ENCODE data around the gene SNX5. TPM values are rescaled to one million over a fixed set of nuclear protein-coding genes. Genes with fewer than 3 reads are reported as not detected.

Gene SNX5
- 32.7 TPM for total RNA-seq

DNA sequence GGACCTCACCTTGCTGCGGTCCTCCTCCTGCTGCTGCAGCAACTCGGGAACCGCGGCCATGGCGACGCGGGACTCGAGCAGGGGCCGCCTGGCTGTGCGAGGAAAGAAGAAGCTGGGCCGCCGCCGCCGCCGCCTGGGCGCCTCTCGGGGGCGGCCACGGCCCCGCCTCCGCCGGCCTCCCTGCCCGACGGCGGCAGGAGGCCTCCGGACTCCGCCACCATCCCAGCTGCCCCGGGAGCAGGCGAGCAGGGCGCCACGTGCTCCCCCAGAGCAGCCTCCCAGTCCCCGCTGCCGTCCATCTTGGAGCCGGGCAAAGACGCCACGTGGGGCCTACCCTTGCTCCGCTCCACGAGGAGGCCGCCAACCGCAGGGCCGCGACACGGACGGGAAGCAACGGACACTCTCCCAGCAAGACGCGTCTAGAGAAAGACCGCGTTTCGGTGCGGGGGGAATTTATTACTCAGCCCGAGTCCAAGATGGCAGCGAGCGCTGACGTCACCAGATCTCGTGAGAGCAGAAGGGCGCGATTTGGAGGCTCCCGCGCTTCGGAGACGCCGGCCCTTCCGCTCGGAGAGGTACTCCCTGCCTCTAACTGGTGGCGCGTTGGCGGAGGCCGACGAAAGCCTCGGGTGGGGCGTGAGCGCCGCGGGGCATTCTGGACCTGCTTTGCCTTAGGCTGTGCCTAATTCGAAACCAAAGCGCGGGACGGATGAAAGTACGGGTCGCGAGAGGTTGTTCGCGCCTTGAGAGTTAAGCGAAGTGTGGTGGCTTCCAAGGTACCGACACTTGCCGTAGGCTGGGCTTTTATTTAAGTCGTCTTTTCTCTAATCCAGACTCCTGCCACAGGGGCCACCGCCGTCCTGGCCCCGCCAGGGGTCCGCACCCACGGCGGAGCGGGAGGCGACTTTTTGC is at the start of gene SNX5, which contains the start of gene MGME1:
Gene SNX5, minus strand, starts transcription at position 429 of the 912 bp plus-strand sequence. Its CDS starts 369 bp downstream, at position 60.
Gene MGME1, plus strand, starts transcription at position 653 of the 912 bp plus-strand sequence. CDS start 842 bp downstream, outside the sequence.
- intact Hi-C loops (cut with DNase I) = loop anchor here (1.0 to 5.0 kb wide), 7 partner anchors 32 to 539 kb away; partner anchors contain the start of genes DZANK1, KAT14, PET117 and POLR3F
- no peaks in the 10 kb centered on the region for H3K27me3 ChIP-seq

DNA sequence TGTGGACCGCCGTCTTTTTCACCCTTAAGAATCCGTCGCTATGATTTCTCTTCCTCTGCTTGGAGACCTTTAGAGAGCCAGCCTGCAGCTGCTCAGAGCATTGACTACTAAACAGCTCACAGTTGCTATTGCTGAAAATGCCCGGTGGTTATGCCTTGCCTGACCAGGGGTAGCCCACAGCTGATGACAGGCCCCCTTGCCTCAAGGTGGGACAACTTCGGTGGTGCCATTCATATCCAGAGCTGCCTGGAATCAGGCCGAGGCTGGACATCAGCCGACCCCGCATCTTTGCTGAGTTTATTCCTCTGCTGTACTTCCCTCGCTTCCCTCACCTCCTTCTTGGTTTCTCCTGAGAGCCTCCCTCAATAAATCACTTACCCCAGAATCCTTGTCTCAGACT is 49.5 kb upstream of the SNX5 start:
- Histone ChIP-seq H3K4me3 (no peak overlapping the region), H3K9me3 (no peaks in the 10 kb centered on the region), H3K36me3 (no peaks in the 10 kb centered on the region), H3K4me1 (no peaks in the 10 kb centered on the region), H3K27ac (no peak overlapping the region), H3K27me3 (no peaks in the 10 kb centered on the region)
- TF ChIP-seq, protein P1, sequence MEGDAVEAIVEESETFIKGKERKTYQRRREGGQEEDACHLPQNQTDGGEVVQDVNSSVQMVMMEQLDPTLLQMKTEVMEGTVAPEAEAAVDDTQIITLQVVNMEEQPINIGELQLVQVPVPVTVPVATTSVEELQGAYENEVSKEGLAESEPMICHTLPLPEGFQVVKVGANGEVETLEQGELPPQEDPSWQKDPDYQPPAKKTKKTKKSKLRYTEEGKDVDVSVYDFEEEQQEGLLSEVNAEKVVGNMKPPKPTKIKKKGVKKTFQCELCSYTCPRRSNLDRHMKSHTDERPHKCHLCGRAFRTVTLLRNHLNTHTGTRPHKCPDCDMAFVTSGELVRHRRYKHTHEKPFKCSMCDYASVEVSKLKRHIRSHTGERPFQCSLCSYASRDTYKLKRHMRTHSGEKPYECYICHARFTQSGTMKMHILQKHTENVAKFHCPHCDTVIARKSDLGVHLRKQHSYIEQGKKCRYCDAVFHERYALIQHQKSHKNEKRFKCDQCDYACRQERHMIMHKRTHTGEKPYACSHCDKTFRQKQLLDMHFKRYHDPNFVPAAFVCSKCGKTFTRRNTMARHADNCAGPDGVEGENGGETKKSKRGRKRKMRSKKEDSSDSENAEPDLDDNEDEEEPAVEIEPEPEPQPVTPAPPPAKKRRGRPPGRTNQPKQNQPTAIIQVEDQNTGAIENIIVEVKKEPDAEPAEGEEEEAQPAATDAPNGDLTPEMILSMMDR (IDR thresholded peaks at IDR 0.05) = no peak
- DNase-seq (ENCODE audit: low spot score in 2 of 2) = no peak
- intact Hi-C loops (cut with DNase I) = no loop called here

More for the DNA sequence above, at the start of gene SNX5, which contains the start of gene MGME1:
- DNase-seq (ENCODE audit: low spot score in 2 of 2) = peak; percentile 99 to 100
- H3K4me1 ChIP-seq = peaks cover 4 to 31% of the 10 kb centered on the region in 2 donors
- H3K36me3 ChIP-seq = no peaks in the 10 kb centered on the region
- peak within 1 kb of the TSS; percentile 94 to 96 for H3K27ac ChIP-seq
- H3K9me3 ChIP-seq = no peaks in the 10 kb centered on the region
- peak within 1 kb of the TSS; percentile 79 to 84 for H3K4me3 ChIP-seq
- TF ChIP-seq, protein P1 (IDR thresholded peaks at IDR 0.05) = no peak

DNA sequence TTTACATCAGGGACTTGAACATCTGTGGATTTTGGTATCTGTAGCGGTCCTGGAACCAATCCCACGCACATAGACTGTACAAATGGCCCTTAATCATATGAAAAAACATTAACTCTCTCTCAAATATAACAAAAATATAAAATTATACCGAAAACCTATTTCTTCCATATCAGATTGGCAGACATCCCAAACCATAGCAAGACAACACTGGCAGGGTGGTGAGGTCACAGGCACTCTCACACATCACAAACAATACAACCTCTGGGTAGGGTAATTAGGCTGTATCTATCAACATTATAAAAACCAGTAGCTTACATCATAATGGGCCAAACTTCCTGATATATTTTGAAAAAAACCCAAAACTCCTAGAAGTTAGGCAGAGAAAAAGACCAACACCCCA is 48.2 kb upstream of the SNX5 start:
- no peaks in the 10 kb centered on the region for H3K9me3 ChIP-seq
- DNase-seq (ENCODE audit: low spot score in 2 of 2) = no peak
- H3K4me3 ChIP-seq = no peak overlapping the region
- H3K27me3 ChIP-seq = no peaks in the 10 kb centered on the region
- TF ChIP-seq, protein P1 (IDR thresholded peaks at IDR 0.05) = no peak
- H3K27ac ChIP-seq = no peak overlapping the region
- H3K36me3 ChIP-seq = no peaks in the 10 kb centered on the region
- H3K4me1 ChIP-seq = no peaks in the 10 kb centered on the region
- intact Hi-C loops (cut with DNase I) = no loop called here

DNA sequence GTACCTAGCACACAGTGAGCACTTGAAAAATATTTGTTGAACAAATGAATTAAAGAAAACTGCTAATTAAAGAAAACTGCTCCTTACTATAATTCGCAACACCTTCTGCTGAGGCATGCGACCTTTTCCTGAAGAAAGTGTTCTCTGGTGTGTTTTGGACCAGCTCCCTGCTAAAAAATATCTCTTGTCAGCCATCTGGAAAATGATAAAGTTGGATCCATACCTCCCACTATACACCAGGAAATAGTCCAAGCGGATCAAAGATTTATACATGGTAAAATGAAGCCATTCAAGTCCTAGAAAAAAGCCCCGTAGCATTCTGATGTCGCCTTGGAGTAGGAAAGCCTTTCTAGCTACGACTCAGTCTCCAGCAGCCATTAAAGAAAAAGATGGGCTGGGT is 45.8 kb upstream of the SNX5 start:
- intact Hi-C loops (cut with DNase I) = no loop called here
- TF ChIP-seq, protein P1 (IDR thresholded peaks at IDR 0.05) = no peak

DNA sequence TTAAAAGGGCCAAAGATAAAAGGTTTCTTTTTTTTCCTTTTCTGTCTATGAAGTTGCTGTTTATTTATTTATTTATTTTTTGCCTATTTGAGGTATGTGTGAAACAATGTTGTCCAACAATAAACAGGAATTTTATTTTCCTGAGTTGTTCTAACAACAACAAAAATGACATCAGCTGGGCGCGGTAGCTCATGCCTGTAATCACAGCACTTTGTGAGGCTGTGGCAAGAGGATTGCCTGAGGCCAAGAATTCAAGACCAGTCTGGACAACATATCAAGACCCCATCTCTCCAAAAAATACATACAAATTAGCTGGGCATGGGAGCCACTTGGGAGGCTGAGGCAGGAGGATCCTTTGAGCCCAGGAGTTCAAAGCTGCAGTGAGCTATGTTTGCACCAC is 44.3 kb upstream of the SNX5 start:
- Histone ChIP-seq H3K9me3 (no peaks in the 10 kb centered on the region), H3K4me3 (no peak overlapping the region), H3K36me3 (no peaks in the 10 kb centered on the region), H3K4me1 (no peaks in the 10 kb centered on the region), H3K27me3 (no peaks in the 10 kb centered on the region), H3K27ac (no peak overlapping the region)
- DNase-seq (ENCODE audit: low spot score in 2 of 2) = no peak
- TF ChIP-seq, protein P1 (IDR thresholded peaks at IDR 0.05) = no peak
- intact Hi-C loops (cut with DNase I) = no loop called here

More for the DNA sequence above, 45.8 kb upstream of the SNX5 start:
- H3K4me3 ChIP-seq = no peak overlapping the region
- DNase-seq (ENCODE audit: low spot score in 2 of 2) = no peak
- H3K36me3 ChIP-seq = no peaks in the 10 kb centered on the region
- no peak overlapping the region for H3K27ac ChIP-seq
- no peaks in the 10 kb centered on the region for H3K27me3 ChIP-seq
- no peaks in the 10 kb centered on the region for H3K9me3 ChIP-seq
- H3K4me1 ChIP-seq = no peaks in the 10 kb centered on the region
